ENCODE data around the gene DNAJC27.

- TF ChIP-seq EZH2 (IDR thresholded peaks at IDR 0.05; ENCODE audit: borderline replicate concordance) (no peak), CTCF (IDR thresholded peaks at IDR 0.05; ENCODE audit: poor library complexity) (no peak)
These were observed 34.5 kb downstream of the DNAJC27 start for GRCh38 chr2:24937236-24937635.
